ENCODE data around the gene ADAM15.

GRCh38 chr1:155104605-155105534 lies 53.8 kb downstream of the ADAM15 start:
- TF ChIP-seq HOXA7 (CRISPR knock-in tag; IDR thresholded peaks at IDR 0.05; ENCODE audit: borderline replicate concordance) (no peak), ZNF704 (tag by site-specific recombination; IDR thresholded peaks at IDR 0.05) (no peak), ZNF311 (tag by site-specific recombination; IDR thresholded peaks at IDR 0.05; ENCODE audit: borderline replicate concordance) (no peak), ZNF48 (tag by site-specific recombination; IDR thresholded peaks at IDR 0.05) (no peak)
- TF ChIP-seq, protein P1, sequence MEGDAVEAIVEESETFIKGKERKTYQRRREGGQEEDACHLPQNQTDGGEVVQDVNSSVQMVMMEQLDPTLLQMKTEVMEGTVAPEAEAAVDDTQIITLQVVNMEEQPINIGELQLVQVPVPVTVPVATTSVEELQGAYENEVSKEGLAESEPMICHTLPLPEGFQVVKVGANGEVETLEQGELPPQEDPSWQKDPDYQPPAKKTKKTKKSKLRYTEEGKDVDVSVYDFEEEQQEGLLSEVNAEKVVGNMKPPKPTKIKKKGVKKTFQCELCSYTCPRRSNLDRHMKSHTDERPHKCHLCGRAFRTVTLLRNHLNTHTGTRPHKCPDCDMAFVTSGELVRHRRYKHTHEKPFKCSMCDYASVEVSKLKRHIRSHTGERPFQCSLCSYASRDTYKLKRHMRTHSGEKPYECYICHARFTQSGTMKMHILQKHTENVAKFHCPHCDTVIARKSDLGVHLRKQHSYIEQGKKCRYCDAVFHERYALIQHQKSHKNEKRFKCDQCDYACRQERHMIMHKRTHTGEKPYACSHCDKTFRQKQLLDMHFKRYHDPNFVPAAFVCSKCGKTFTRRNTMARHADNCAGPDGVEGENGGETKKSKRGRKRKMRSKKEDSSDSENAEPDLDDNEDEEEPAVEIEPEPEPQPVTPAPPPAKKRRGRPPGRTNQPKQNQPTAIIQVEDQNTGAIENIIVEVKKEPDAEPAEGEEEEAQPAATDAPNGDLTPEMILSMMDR (tag by site-specific recombination; IDR thresholded peaks at IDR 0.05): no peak

Data from HEK293 (cell line).